Endodermal cell (in vitro differentiated cells): ENCODE data around the gene PCP4. TPM values are rescaled to one million over a fixed set of nuclear protein-coding genes. Genes with fewer than 3 reads are reported as not detected.

Experiments
- DNase-seq: peaks from one replicate; pipeline ENCODE4 v3.0.0-alpha.2; 2017
- H3K27ac ChIP-seq: 2 replicates; pipeline ENCODE4 v1.5.1; 2013; ENCODE audit warnings: mild to moderate bottlenecking, low read depth, low read length, moderate library complexity
- H3K27me3 ChIP-seq: 2 replicates; pipeline ENCODE4 v1.6.1; 2013; ENCODE audit warnings: mild to moderate bottlenecking, low read length, moderate library complexity; ENCODE audit not compliant: insufficient read depth, control insufficient read depth, poor library complexity, severe bottlenecking
- H3K36me3 ChIP-seq: 2 replicates; pipeline ENCODE4 v1.7.0; 2013; ENCODE audit warnings: mild to moderate bottlenecking, low read length, moderate library complexity; ENCODE audit not compliant: control insufficient read depth, insufficient read depth
- H3K4me1 ChIP-seq: one replicate; pipeline ENCODE4 v1.7.0; 2013; ENCODE audit warnings: low read length; ENCODE audit not compliant: control insufficient read depth, insufficient read depth
- H3K4me3 ChIP-seq: 2 replicates; pipeline ENCODE4 v1.5.1; 2013; ENCODE audit warnings: mild to moderate bottlenecking, low read length, moderate library complexity
- H3K9ac ChIP-seq: 2 replicates; pipeline ENCODE4 v1.6.1; 2013; ENCODE audit warnings: mild to moderate bottlenecking, low read length, moderate library complexity; ENCODE audit not compliant: poor library complexity, severe bottlenecking; ENCODE audit errors: extremely low read depth
- H3K9me3 ChIP-seq: 2 replicates; pipeline ENCODE4 v1.6.1; 2013; ENCODE audit warnings: mild to moderate bottlenecking, low read length, moderate library complexity; ENCODE audit not compliant: control insufficient read depth
- H3K27ac Mint-ChIP-seq: 2 replicates; pipeline ENCODE4 v1.8.0; 2020; ENCODE audit warnings: mixed read lengths
- H3K27me3 Mint-ChIP-seq: 2 replicates; pipeline ENCODE4 v1.8.0; 2021; ENCODE audit warnings: mild to moderate bottlenecking, mixed read lengths; ENCODE audit not compliant: insufficient read depth
- H3K36me3 Mint-ChIP-seq: 2 replicates; pipeline ENCODE4 v1.8.0; 2020; ENCODE audit warnings: low read depth, mixed read lengths
- H3K4me1 Mint-ChIP-seq: 2 replicates; pipeline ENCODE4 v1.8.0; 2020; ENCODE audit warnings: mixed read lengths
- H3K4me3 Mint-ChIP-seq: 2 replicates; pipeline ENCODE4 v1.8.0; 2020; ENCODE audit warnings: mild to moderate bottlenecking, moderate library complexity, mixed read lengths
- H3K9me3 Mint-ChIP-seq: 2 replicates; pipeline ENCODE4 v1.8.0; 2020; ENCODE audit warnings: mild to moderate bottlenecking, mixed read lengths
- CTCF ChIP-seq: fragments of 200-600 bp; sonication (generic); conservative IDR thresholded peaks from 2 replicates; pipeline ENCODE4 v1.5.0; 2021; ENCODE audit warnings: antibody characterized with exemption, mild to moderate bottlenecking
- WGBS, 2 experiments: methylation state at CpG; one replicate each; pipeline versions ENCODE4 v1.1.5 to v1.1.7; 2013; ENCODE audit warnings: missing lambda C conversion rate in 2 of 2, mixed read lengths in 1 of 2; ENCODE audit not compliant: insufficient coverage in 1 of 2, insufficient read length in 1 of 2; 5-methylcytosine and 5-hydroxymethylcytosine counted together
- total RNA-seq, 2 donors: library from RNA; stranded (reverse); fragmentation: NEBNext Ultra II Directional in 1 of 2; extraction: Animal tissue kit (Norgen Biotek cat#: 25700) in 1 of 2; gene quantifications; 2 replicates in 1 of 2; 3 replicates in 1 of 2; pipeline ENCODE4 v1.2.1, GENCODE V29; 2021

PCP4 gene
- total RNA-seq, 2 donors from 2014 or later: 0.44 TPM; not detected in 1

DNA sequence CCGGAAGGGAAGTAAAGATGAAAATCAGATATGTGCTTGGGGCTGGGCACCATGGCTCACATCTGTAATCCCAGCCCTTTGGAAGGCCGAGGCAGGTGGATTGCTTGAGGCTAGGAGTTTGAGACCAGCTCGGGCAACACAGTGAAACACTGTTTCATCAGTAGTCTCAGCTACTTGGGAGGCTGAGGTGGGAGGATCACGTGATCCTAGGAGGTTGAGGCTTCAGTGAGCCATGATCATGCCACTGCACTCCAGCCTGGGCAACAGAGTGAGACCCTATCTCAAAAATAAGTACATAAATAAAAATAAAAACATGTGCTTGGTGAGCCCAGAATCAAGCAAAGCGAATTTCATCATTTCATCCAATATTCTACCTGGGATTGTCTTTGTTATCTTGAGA, 23.3 kb upstream of the PCP4 start:
- Mint-ChIP-seq H3K36me3 (no peaks in the 10 kb centered on the region), H3K4me1 (peaks cover 4% of the 10 kb centered on the region), H3K4me3 (no peak overlapping the region), H3K9me3 (no peaks in the 10 kb centered on the region), H3K27me3 (peaks cover 2% of the 10 kb centered on the region), H3K27ac (no peak overlapping the region)
- no peaks in the 10 kb centered on the region for H3K36me3 ChIP-seq
- H3K9me3 ChIP-seq: no peaks in the 10 kb centered on the region
- H3K4me3 ChIP-seq: no peak overlapping the region
- no peak for TF ChIP-seq CTCF
- DNase-seq: no peak
- H3K27ac ChIP-seq: no peak overlapping the region
- H3K27me3 ChIP-seq: no peaks in the 10 kb centered on the region
- WGBS, 2 experiments: 91 to 93% methylated on average over 5 of the region's 5 CpGs
- no peaks in the 10 kb centered on the region for H3K4me1 ChIP-seq
- no peak overlapping the region for H3K9ac ChIP-seq

DNA sequence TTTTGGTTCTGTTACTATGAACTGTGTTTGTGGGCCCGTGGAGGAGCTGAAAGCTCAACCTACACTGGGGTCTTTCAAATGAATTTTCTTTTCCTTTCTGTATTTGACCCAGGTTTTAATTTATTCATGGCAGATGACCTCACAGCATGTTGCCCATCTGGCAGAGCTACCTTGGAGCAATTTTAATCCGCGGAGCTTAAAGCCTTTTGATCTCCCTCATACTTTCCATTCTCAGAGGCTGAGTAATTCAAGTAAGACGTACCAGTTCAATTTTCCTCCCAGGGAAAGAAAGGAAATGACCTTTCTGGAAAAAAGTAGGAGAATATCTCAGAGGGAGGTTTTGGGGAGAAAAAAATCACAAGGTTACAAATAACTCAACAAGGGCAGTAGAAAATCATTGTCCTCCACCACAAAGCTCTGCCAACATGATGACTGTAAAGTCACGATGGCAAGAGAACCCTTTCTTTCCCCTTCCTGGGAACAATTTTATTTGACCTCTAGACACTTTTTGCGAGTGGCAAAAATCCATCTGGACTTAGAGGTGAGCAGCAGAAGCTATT, 21.6 kb upstream of the PCP4 start:
- Histone ChIP-seq H3K4me3 (no peak overlapping the region), H3K36me3 (no peaks in the 10 kb centered on the region), H3K9me3 (no peaks in the 10 kb centered on the region), H3K27ac (peak overlapping the region; percentile 68), H3K9ac (no peak overlapping the region), H3K27me3 (no peaks in the 10 kb centered on the region), H3K4me1 (no peaks in the 10 kb centered on the region)
- WGBS, 2 experiments: 80 to 92% methylated on average over 2 to 6 of the region's 6 CpGs
- DNase-seq: no peak
- no peaks in the 10 kb centered on the region for H3K9me3 Mint-ChIP-seq
- H3K27ac Mint-ChIP-seq: no peak overlapping the region
- H3K36me3 Mint-ChIP-seq: no peaks in the 10 kb centered on the region
- H3K4me3 Mint-ChIP-seq: no peak overlapping the region
- peaks cover 13% of the 10 kb centered on the region for H3K27me3 Mint-ChIP-seq
- TF ChIP-seq CTCF: no peak
- peaks cover 4% of the 10 kb centered on the region for H3K4me1 Mint-ChIP-seq

DNA sequence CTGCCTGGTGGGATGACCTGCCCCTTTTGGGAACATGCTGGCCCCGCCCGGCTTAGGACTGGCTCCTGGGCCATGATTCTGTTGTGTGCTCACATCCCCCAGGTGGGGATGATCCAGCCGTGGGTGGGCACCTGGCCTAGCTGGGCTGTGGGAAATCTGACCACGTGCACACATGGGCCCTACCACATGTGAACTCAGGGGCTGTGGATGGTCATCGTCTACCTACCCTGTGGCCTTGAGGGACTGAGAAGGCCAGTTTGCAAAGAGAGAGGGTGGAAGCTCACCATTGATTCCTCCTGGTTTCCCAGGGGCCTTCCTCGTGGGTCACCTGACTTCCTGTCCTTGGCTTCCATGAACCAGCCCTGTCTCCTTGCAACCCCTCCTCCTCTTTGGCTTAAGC, 19.4 kb upstream of the PCP4 start:
- Mint-ChIP-seq H3K36me3 (no peaks in the 10 kb centered on the region), H3K9me3 (peaks cover 2% of the 10 kb centered on the region), H3K27ac (no peak overlapping the region), H3K4me1 (peaks cover 21% of the 10 kb centered on the region), H3K4me3 (no peak overlapping the region), H3K27me3 (peaks cover 22% of the 10 kb centered on the region)
- H3K27me3 ChIP-seq: no peaks in the 10 kb centered on the region
- DNase-seq: peak; percentile 24
- no peak overlapping the region for H3K9ac ChIP-seq
- no peak overlapping the region for H3K4me3 ChIP-seq
- H3K4me1 ChIP-seq: peaks cover 13% of the 10 kb centered on the region
- WGBS, 2 experiments: 91 to 93% methylated on average over 3 to 6 of the region's 6 CpGs
- no peaks in the 10 kb centered on the region for H3K9me3 ChIP-seq
- no peak for TF ChIP-seq CTCF
- H3K27ac ChIP-seq: no peak overlapping the region
- H3K36me3 ChIP-seq: no peaks in the 10 kb centered on the region
